Epithelial cell of proximal tubule (primary cell): ENCODE results near the gene HID1. TPM values are rescaled to one million over a fixed set of nuclear protein-coding genes. Genes with fewer than 3 reads are reported as not detected.
"Not testable (repeated sequence)": the region's sequence is repeated elsewhere in the genome, so short reads cannot be mapped to it uniquely, and the experiment has no call there.

ENCODE experiments used
- DNase-seq: peaks from one replicate; pipeline ENCODE4 v3.0.0-alpha.2; 2011; ENCODE audit warnings: low read depth
- H3K4me3 ChIP-seq: 2 replicates; pipeline ENCODE4 v1.5.1; 2011; ENCODE audit warnings: low read depth, mild to moderate bottlenecking, low read length
- CTCF ChIP-seq: conservative IDR thresholded peaks from 2 replicates; pipeline ENCODE4 v1.5.1; 2012; ENCODE audit warnings: low read depth, mild to moderate bottlenecking, low read length
- total RNA-seq: library from RNA; depleted of rRNA; stranded (reverse); fragments of >200 nt; gene quantifications from 2 replicates; pipeline ENCODE4 v1.2.3, GENCODE V29; 2015

HID1 gene
- total RNA-seq, 1 donor from 2014 or later: 19.1 TPM

- no peak for TF ChIP-seq CTCF
- DNase-seq: no peak
- H3K4me3 ChIP-seq: no peak overlapping the region
These were observed 34.1 kb upstream of the HID1 start for GRCh38 chr17:75006653-75007052.

- DNase-seq, H3K4me3 ChIP-seq: not testable (repeated sequence)
These were observed 33.5 kb upstream of the HID1 start for GRCh38 chr17:75006084-75006483.

GRCh38 chr17:75005291-75005690, 32.7 kb upstream of the HID1 start:
- H3K4me3 ChIP-seq: no peak overlapping the region
- TF ChIP-seq CTCF: no peak
- DNase-seq: no peak

- TF ChIP-seq CTCF: no peak
- DNase-seq: no peak
- H3K4me3 ChIP-seq: no peak overlapping the region
These were observed 31.8 kb upstream of the HID1 start for GRCh38 chr17:75004371-75004770.

GRCh38 chr17:75003957-75004355, 31.4 kb upstream of the HID1 start:
- DNase-seq: no peak
- no peak for TF ChIP-seq CTCF
- H3K4me3 ChIP-seq: no peak overlapping the region

- no peak for TF ChIP-seq CTCF
- DNase-seq: no peak
These were observed 30.8 kb upstream of the HID1 start for GRCh38 chr17:75003070-75003956.

GRCh38 chr17:75001915-75002843, 29.6 kb upstream of the HID1 start:
- DNase-seq: no peak
- no peak for TF ChIP-seq CTCF
- no peak overlapping the region for H3K4me3 ChIP-seq

More at GRCh38 chr17:75003070-75003956, 30.8 kb upstream of the HID1 start:
- H3K4me3 ChIP-seq: no peak overlapping the region
